Measurements from ENCODE around the gene MTOR.

Gene MTOR

GRCh38 chr1:11059968-11060830 is 202.2 kb downstream of the MTOR start, which contains the start of gene SRM:
SRM (minus strand) TSS chr1:11060018; CDS start chr1:11059943, 75 bp downstream.
- Histone ChIP-seq H3K4me2 (ENCODE audit: low read depth, low read length, poor library complexity, severe bottlenecking) (peak within 1 kb of the TSS; percentile 99), H3F3A (ENCODE audit: low read depth) (peaks cover 3% of the 10 kb centered on the region; the same call in 1 of the 2 replicates), H3K79me2 (ENCODE audit: insufficient read depth, low read length) (peaks cover 42% of the 10 kb centered on the region), H3K4me3 (ENCODE audit: low read length, poor library complexity, severe bottlenecking) (peak within 1 kb of the TSS; percentile 90), H3K9ac (ENCODE audit: low read depth, low read length, poor library complexity, severe bottlenecking) (peak within 1 kb of the TSS; percentile 88), H3K9me3 (ENCODE audit: insufficient read depth, low read depth, low read length) (no peaks in the 10 kb centered on the region), H4K20me1 (ENCODE audit: insufficient read depth, low read length, poor library complexity, severe bottlenecking) (peaks cover 16% of the 10 kb centered on the region), H3K27me3 (ENCODE audit: insufficient read depth, low read length, poor library complexity, severe bottlenecking) (no peaks in the 10 kb centered on the region), H3K4me1 (ENCODE audit: insufficient read depth, low read length, poor library complexity, severe bottlenecking) (peaks cover 26% of the 10 kb centered on the region), H3K9me2 (replicated peaks; ENCODE audit: low read depth, low read length) (no peaks in the 10 kb centered on the region), H2AFZ (ENCODE audit: low read length) (peak within 1 kb of the TSS; percentile 84), H3K36me3 (ENCODE audit: insufficient read depth, low read length) (peaks cover 16% of the 10 kb centered on the region; the same call in 1 of the 2 replicates)
- TF ChIP-seq, protein P1, sequence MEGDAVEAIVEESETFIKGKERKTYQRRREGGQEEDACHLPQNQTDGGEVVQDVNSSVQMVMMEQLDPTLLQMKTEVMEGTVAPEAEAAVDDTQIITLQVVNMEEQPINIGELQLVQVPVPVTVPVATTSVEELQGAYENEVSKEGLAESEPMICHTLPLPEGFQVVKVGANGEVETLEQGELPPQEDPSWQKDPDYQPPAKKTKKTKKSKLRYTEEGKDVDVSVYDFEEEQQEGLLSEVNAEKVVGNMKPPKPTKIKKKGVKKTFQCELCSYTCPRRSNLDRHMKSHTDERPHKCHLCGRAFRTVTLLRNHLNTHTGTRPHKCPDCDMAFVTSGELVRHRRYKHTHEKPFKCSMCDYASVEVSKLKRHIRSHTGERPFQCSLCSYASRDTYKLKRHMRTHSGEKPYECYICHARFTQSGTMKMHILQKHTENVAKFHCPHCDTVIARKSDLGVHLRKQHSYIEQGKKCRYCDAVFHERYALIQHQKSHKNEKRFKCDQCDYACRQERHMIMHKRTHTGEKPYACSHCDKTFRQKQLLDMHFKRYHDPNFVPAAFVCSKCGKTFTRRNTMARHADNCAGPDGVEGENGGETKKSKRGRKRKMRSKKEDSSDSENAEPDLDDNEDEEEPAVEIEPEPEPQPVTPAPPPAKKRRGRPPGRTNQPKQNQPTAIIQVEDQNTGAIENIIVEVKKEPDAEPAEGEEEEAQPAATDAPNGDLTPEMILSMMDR (conservative IDR thresholded peaks at IDR 0.05; ENCODE audit: low read length): no peak
- no peak for TF ChIP-seq EZH2phosphoT487 (IDR thresholded peaks at IDR 0.05; ENCODE audit: borderline replicate concordance)

DNA sequence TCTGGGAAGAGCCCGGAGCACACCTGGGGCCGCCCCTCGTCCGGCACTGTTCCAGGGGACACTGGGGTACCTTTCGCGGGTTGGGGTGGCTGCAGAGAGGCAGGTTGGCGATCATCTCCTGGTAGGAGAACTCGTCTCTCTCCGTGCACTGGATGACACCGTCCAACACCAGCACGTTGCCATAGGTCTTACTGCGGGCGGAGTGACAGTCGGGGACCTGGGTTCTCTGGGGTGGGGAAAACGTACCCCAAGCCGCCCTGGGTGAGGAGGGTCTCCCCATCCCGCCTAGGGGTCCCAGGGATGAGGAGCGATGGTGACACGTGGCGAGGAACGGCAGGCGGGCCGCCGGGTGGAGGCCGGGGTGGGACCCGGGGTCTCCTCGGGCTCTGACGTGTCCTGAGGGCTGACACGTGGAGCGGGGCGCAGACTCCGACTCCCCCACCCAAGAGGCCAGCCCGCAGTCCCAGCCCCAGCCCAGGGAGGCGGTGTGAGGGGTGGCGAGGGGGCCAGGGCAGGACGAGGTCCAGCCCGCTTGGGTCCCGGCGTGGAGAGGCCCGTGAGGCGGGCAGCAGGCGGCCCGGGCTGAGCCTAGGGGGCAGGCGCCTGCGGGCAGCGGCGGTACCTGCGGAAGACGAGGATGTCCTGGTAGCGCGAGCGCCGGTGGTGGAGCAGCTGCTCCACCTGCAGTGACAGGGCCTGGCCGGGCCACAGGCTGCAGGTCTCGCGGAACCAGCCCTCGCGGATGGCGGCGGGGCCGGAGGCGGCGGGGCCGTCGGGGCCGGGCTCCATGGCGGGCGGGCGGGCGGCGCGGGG is 203.0 kb downstream of the MTOR start:
- Histone ChIP-seq H4K20me1 (ENCODE audit: insufficient read depth, low read length, poor library complexity, severe bottlenecking) (peaks cover 16% of the 10 kb centered on the region), H3K9me3 (ENCODE audit: insufficient read depth, low read depth, low read length) (no peaks in the 10 kb centered on the region), H3K4me3 (ENCODE audit: low read length, poor library complexity, severe bottlenecking) (peak overlapping the region; percentile 90), H3K36me3 (ENCODE audit: insufficient read depth, low read length) (peaks cover 11% of the 10 kb centered on the region; the same call in 1 of the 2 replicates), H3K4me1 (ENCODE audit: insufficient read depth, low read length, poor library complexity, severe bottlenecking) (peaks cover 26% of the 10 kb centered on the region), H3K9me2 (replicated peaks; ENCODE audit: low read depth, low read length) (no peaks in the 10 kb centered on the region), H3K79me2 (ENCODE audit: insufficient read depth, low read length) (peaks cover 42% of the 10 kb centered on the region), H3K4me2 (ENCODE audit: low read depth, low read length, poor library complexity, severe bottlenecking) (peak overlapping the region; percentile 88), H3K9ac (ENCODE audit: low read depth, low read length, poor library complexity, severe bottlenecking) (peak overlapping the region; percentile 88), H2AFZ (ENCODE audit: low read length) (peak overlapping the region; percentile 84; the same call in 1 of the 2 replicates), H3K27me3 (ENCODE audit: insufficient read depth, low read length, poor library complexity, severe bottlenecking) (no peaks in the 10 kb centered on the region), H3F3A (ENCODE audit: low read depth) (peaks cover 3% of the 10 kb centered on the region; the same call in 1 of the 2 replicates)
- no peak for TF ChIP-seq EZH2phosphoT487 (IDR thresholded peaks at IDR 0.05; ENCODE audit: borderline replicate concordance)
- TF ChIP-seq, protein P1 (conservative IDR thresholded peaks at IDR 0.05; ENCODE audit: low read length): no peak

DNA sequence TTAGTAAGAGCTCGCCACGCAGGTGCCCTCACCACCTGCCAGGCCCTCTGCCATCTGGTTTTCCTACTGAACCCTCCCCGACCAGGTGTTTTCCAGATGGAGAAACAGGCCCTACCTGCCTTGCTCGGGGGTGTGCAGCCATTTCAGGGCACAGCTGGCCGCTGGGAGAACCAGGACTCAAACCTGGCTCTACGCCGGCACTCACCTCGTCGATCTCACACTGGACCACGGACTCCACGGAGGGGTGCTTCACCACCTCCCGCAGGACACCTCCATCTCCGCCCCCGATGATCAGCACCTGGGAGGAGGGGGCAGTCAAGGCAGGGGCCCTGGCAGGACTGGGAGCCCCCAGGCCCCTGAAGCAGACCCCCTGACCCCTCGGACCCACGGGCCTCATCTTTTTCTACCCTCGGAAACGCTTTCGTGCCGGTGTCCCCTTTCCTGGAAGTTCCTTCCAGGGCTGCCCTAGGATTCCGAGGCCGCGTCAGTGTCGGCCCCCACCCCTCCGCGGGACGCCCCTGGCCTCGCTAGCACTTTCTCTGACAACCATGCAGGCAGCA is 203.7 kb downstream of the MTOR start:
- Histone ChIP-seq H3K9ac (ENCODE audit: low read depth, low read length, poor library complexity, severe bottlenecking) (peak overlapping the region; percentile 88), H3K36me3 (ENCODE audit: insufficient read depth, low read length) (peaks cover 11% of the 10 kb centered on the region; the same call in 1 of the 2 replicates), H3K4me1 (ENCODE audit: insufficient read depth, low read length, poor library complexity, severe bottlenecking) (peaks cover 26% of the 10 kb centered on the region), H4K20me1 (ENCODE audit: insufficient read depth, low read length, poor library complexity, severe bottlenecking) (peaks cover 16% of the 10 kb centered on the region), H3F3A (ENCODE audit: low read depth) (peaks cover 3% of the 10 kb centered on the region; the same call in 1 of the 2 replicates), H3K4me2 (ENCODE audit: low read depth, low read length, poor library complexity, severe bottlenecking) (peak overlapping the region; percentile 88), H3K9me2 (replicated peaks; ENCODE audit: low read depth, low read length) (no peaks in the 10 kb centered on the region), H3K9me3 (ENCODE audit: insufficient read depth, low read depth, low read length) (no peaks in the 10 kb centered on the region), H2AFZ (ENCODE audit: low read length) (no peak overlapping the region), H3K27me3 (ENCODE audit: insufficient read depth, low read length, poor library complexity, severe bottlenecking) (no peaks in the 10 kb centered on the region), H3K4me3 (ENCODE audit: low read length, poor library complexity, severe bottlenecking) (peak overlapping the region; percentile 90), H3K79me2 (ENCODE audit: insufficient read depth, low read length) (peaks cover 42% of the 10 kb centered on the region)
- TF ChIP-seq, protein P1 (conservative IDR thresholded peaks at IDR 0.05; ENCODE audit: low read length): no peak
- TF ChIP-seq EZH2phosphoT487 (IDR thresholded peaks at IDR 0.05; ENCODE audit: borderline replicate concordance): no peak
